BE2C (cell line): ENCODE results near the gene TRABD.

Experiments used
- DNase-seq: peaks from one replicate; pipeline ENCODE4 v3.0.0-alpha.2; 2020
- H3K27me3 ChIP-seq: fragments of 250-450 bp; sonication (Bioruptor Pico); 2 replicates; pipeline ENCODE4 v1.5.1; 2020; ENCODE audit warnings: mild to moderate bottlenecking
- H3K36me3 ChIP-seq: fragments of 250-450 bp; sonication (Bioruptor Pico); 2 replicates; pipeline ENCODE4 v1.5.1; 2020; ENCODE audit warnings: mild to moderate bottlenecking
- H3K4me1 ChIP-seq: fragments of 250-450 bp; sonication (Bioruptor Pico); 2 replicates; pipeline ENCODE4 v1.5.1; 2020
- H3K4me3 ChIP-seq: 2 replicates; pipeline ENCODE4 v1.5.1; 2011; ENCODE audit warnings: low read depth, low read length
- H3K9me3 ChIP-seq: fragments of 250-450 bp; sonication (Bioruptor Pico); 2 replicates; pipeline ENCODE4 v1.5.1; 2020
- CTCF ChIP-seq: IDR thresholded peaks from 2 replicates; pipeline ENCODE4 v1.5.1; 2012; ENCODE audit warnings: mild to moderate bottlenecking, low read depth, low read length

The TRABD gene

DNA sequence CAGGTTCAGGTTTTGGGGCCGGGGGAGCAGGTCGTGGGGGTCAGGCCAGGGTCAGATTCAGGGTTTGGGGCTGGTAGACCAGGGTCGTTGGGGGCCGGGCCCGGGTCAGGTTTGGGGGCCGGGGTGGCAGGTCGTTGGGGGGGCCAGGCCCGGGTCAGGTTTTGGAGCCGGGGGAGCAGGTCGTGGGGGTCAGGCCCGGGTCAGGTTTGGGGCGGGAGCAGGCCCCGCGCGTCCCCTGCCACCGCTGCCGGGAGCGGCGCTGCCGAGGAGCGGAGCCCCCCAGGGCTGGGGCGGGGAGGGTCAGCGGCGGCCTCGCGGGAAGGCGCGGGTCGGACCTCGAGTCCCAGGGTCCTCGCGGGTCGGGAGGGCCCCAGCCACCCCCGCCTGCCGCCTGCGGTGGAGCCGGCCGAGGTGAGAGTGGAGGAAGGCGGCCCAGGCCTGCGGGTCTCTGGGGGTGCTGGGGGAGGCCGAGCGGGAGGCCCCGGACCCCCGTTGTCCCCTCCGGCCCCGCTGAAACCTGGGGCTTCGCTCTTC lies 535 bp downstream of the TRABD start:
- peaks cover 25% of the 10 kb centered on the region for H3K4me1 ChIP-seq
- no peak for TF ChIP-seq CTCF
- no peaks in the 10 kb centered on the region; the same call in 1 of the 2 replicates for H3K36me3 ChIP-seq
- H3K4me3 ChIP-seq, result peak overlapping the region; percentile 70
- DNase-seq, result no peak
- no peaks in the 10 kb centered on the region for H3K27me3 ChIP-seq
- no peaks in the 10 kb centered on the region for H3K9me3 ChIP-seq

- no peak for TF ChIP-seq CTCF
- Histone ChIP-seq H3K9me3 (no peaks in the 10 kb centered on the region), H3K36me3 (no peaks in the 10 kb centered on the region; the same call in 1 of the 2 replicates), H3K4me1 (peaks cover 28% of the 10 kb centered on the region), H3K4me3 (peak overlapping the region; percentile 70), H3K27me3 (no peaks in the 10 kb centered on the region)
- no peak for DNase-seq
Measured at GRCh38 chr22:50186761-50187523, 1.2 kb downstream of the TRABD start.

- TF ChIP-seq CTCF, result no peak
- Histone ChIP-seq H3K4me1 (peaks cover 28% of the 10 kb centered on the region), H3K36me3 (peaks cover 4% of the 10 kb centered on the region), H3K9me3 (no peaks in the 10 kb centered on the region), H3K4me3 (no peak overlapping the region), H3K27me3 (no peaks in the 10 kb centered on the region)
- DNase-seq, result no peak
Measured at GRCh38 chr22:50188356-50188755, 2.6 kb downstream of the TRABD start.

DNA sequence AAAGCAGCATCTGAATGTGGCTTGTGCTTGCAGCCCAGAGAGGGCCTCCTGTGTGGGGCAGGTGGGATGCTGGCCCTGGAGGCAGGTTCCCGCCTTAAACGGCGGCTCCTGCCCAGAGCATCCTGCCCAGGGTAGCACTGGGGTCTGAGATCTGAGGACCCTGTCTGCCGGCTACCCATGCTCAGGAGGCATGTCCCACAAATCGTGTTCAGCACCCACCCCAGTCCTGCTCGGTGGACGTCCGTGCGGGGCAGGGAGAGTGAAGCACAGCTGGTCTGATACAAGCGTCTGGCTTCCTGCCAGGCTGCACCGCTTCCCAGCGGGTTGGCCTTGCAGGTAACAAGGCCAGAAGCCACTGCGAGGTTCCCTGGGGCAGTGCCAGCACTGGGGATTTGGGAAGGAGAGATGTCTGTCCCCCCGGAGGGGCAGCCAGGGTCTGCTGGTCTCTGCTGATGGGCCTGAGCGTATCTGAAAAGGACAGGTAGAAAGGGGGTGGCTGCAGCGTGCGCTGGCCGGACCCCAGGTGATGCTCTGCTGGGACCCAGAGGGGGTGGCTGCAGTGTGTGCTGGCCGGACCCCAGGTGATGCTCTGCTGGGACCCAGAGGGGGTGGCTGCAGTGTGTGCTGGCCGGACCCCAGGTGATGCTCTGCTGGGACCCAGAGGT lies 3.6 kb downstream of the TRABD start:
- peaks cover 28% of the 10 kb centered on the region for H3K4me1 ChIP-seq
- DNase-seq, result peak; percentile 59
- H3K27me3 ChIP-seq, result no peaks in the 10 kb centered on the region
- TF ChIP-seq CTCF, result no peak
- no peaks in the 10 kb centered on the region for H3K9me3 ChIP-seq
- H3K36me3 ChIP-seq, result peaks cover 14% of the 10 kb centered on the region
- H3K4me3 ChIP-seq, result no peak overlapping the region; the same call in 1 of the 2 replicates

DNA sequence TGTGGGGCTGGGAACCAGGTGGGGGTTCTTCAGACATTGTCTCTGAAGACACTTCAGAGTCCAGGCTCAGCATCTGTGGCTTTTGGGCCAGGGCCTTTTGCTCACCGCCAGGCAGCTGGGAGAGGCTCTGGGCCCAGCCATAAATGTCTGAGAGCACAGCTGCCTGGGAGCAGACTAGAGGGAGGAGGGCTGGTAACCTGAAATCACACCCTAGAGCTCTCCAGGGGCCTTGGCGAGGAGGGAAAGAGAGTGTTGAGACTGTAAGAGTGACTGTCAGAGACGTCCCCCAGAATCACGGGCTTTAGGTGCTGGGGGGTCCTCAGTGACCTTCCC lies 4.1 kb downstream of the TRABD start:
- no peaks in the 10 kb centered on the region for H3K27me3 ChIP-seq
- DNase-seq, result no peak
- peaks cover 19% of the 10 kb centered on the region for H3K36me3 ChIP-seq
- TF ChIP-seq CTCF, result no peak
- no peaks in the 10 kb centered on the region for H3K9me3 ChIP-seq
- H3K4me1 ChIP-seq, result peaks cover 28% of the 10 kb centered on the region
- peak overlapping the region; percentile 49; the same call in 1 of the 2 replicates for H3K4me3 ChIP-seq
